H1 (cell line): ENCODE results near the gene MAML3. TPM values are rescaled to one million over a fixed set of nuclear protein-coding genes. Genes with fewer than 3 reads are reported as not detected.

ENCODE experiments used
- CTCF ChIA-PET: fragments of 300-600 bp; sonication (Branson Sonifier 250); formaldehyde crosslinking; loops from one replicate; lab custom pipeline; 2021; ENCODE audit not compliant: partially characterized antibody; lab: Charles Lee
- POLR2A ChIA-PET: fragments of 300-600 bp; sonication (Branson Sonifier 250); formaldehyde crosslinking; loops from one replicate; lab custom pipeline; 2021; ENCODE audit warnings: inconsistent platforms; ENCODE audit not compliant: partially characterized antibody; lab: Charles Lee
- DNase-seq, 2 experiments: peaks; one replicate each; pipeline versions ENCODE4 v3.0.0 to v3.0.0-alpha.2; 2010 to 2022; ENCODE audit warnings: low spot score in 2 of 2, low read depth in 1 of 2, mixed read lengths in 1 of 2
- FAIRE-seq: peaks from 2 replicates; lab custom pipeline; 2011; peaks lifted over from hg19 to GRCh38; lab: Jason Lieb, UNC
- H2AFZ ChIP-seq: 2 replicates; pipeline ENCODE4 v1.8.1; 2012; ENCODE audit warnings: low read length, inconsistent platforms
- H2AK5ac ChIP-seq: 2 replicates; pipeline ENCODE4 v1.6.1; 2013; ENCODE audit warnings: low read depth, low read length
- H2BK120ac ChIP-seq: replicated peaks from 2 replicates; pipeline ENCODE3; 2013; ENCODE audit warnings: low read depth, low read length, inconsistent platforms
- H2BK12ac ChIP-seq: 2 replicates; pipeline ENCODE4 v1.6.1; 2013; ENCODE audit warnings: low read depth, low read length
- H2BK15ac ChIP-seq: 2 replicates; pipeline ENCODE4 v1.6.1; 2013; ENCODE audit warnings: low read length
- H2BK20ac ChIP-seq: 2 replicates; pipeline ENCODE4 v1.6.1; 2013; ENCODE audit warnings: low read length
- H2BK5ac ChIP-seq: 2 replicates; pipeline ENCODE4 v1.6.1; 2013; ENCODE audit warnings: low read depth, low read length
- H3K14ac ChIP-seq: 2 replicates; pipeline ENCODE4 v1.6.1; 2013; ENCODE audit warnings: inconsistent platforms; ENCODE audit not compliant: insufficient read length
- H3K18ac ChIP-seq: 2 replicates; pipeline ENCODE4 v1.6.1; 2013; ENCODE audit warnings: low read length; ENCODE audit errors: extremely low read depth
- H3K23ac ChIP-seq: 2 replicates; pipeline ENCODE4 v1.6.1; 2013; ENCODE audit warnings: inconsistent platforms; ENCODE audit not compliant: insufficient read length
- H3K23me2 ChIP-seq: 2 replicates; pipeline ENCODE4 v1.6.1; 2013; ENCODE audit warnings: low read depth, low read length
- H3K27ac ChIP-seq: 2 replicates; pipeline ENCODE4 v1.6.1; 2011; ENCODE audit warnings: low read depth, low read length, inconsistent platforms
- H3K27me3 ChIP-seq, 4 experiments: replicated peaks in 1 of 4; 1 replicate in 1 of 4; 2 replicates in 3 of 4; pipeline versions ENCODE4 v1.6.1 to v1.8.1; 2011 to 2013; ENCODE audit warnings: low read length in 3 of 4, mild to moderate bottlenecking in 3 of 4, inconsistent platforms in 2 of 4, mixed read lengths in 2 of 4, moderate library complexity in 1 of 4; ENCODE audit not compliant: control insufficient read depth in 3 of 4, insufficient read depth in 3 of 4; ENCODE audit errors: extremely low read depth in 1 of 4
- H3K36me3 ChIP-seq, 4 experiments: 2 replicates each; pipeline versions ENCODE4 v1.6.1 to v1.8.1; 2011 to 2013; ENCODE audit warnings: mild to moderate bottlenecking in 4 of 4, low read length in 3 of 4, moderate library complexity in 2 of 4, control low read depth in 1 of 4, inconsistent platforms in 1 of 4; ENCODE audit not compliant: insufficient read depth in 4 of 4, control insufficient read depth in 2 of 4
- H3K4ac ChIP-seq: replicated peaks from 2 replicates; pipeline ENCODE3; 2013; ENCODE audit warnings: low read length, low read depth, mixed read lengths, inconsistent platforms; ENCODE audit not compliant: insufficient read length
- H3K4me1 ChIP-seq, 4 experiments: replicated peaks in 1 of 4; 1 replicate in 1 of 4; 2 replicates in 3 of 4; pipeline versions ENCODE4 v1.6.1 to v1.8.1; 2011 to 2013; ENCODE audit warnings: low read length in 3 of 4, inconsistent platforms in 2 of 4, mixed read lengths in 1 of 4; ENCODE audit not compliant: insufficient read depth in 4 of 4, control insufficient read depth in 3 of 4
- H3K4me2 ChIP-seq, 2 experiments: 2 replicates each; pipeline versions ENCODE4 v1.6.1 to v1.8.1; 2011 to 2013; ENCODE audit warnings: low read depth in 2 of 2, low read length in 2 of 2, control low read depth in 1 of 2, inconsistent platforms in 1 of 2, mild to moderate bottlenecking in 1 of 2; ENCODE audit not compliant: insufficient read depth in 1 of 2
- H3K4me3 ChIP-seq, 4 experiments: fragments of 200-600, 300-600 bp in 1 of 4; sonication (generic), shearing (Covaris generic), sonication (Bioruptor Twin) in 1 of 4; 2 replicates each; pipeline versions ENCODE4 v1.5.1 to v1.8.1; 2011 to 2016; ENCODE audit warnings: low read length in 4 of 4, low read depth in 3 of 4, control low read depth in 2 of 4, inconsistent platforms in 2 of 4, mild to moderate bottlenecking in 2 of 4, mixed read lengths in 1 of 4, moderate library complexity in 1 of 4; ENCODE audit not compliant: insufficient read depth in 2 of 4; ENCODE audit errors: extremely low read depth in 1 of 4
- H3K56ac ChIP-seq: replicated peaks from 2 replicates; pipeline ENCODE3; 2013; ENCODE audit warnings: low read depth, mild to moderate bottlenecking, mixed read lengths, low read length, inconsistent platforms; ENCODE audit not compliant: insufficient read length
- H3K79me1 ChIP-seq: 2 replicates; pipeline ENCODE4 v1.6.1; 2013; ENCODE audit warnings: low read depth, low read length, control low read depth
- H3K79me2 ChIP-seq, 2 experiments: 2 replicates each; pipeline versions ENCODE4 v1.6.1 to v1.8.1; 2012 to 2013; ENCODE audit warnings: low read length in 2 of 2, mild to moderate bottlenecking in 2 of 2, inconsistent platforms in 1 of 2; ENCODE audit not compliant: insufficient read depth in 2 of 2, control insufficient read depth in 1 of 2
- H3K9ac ChIP-seq, 4 experiments: replicated peaks in 1 of 4; 1 replicate in 1 of 4; 2 replicates in 3 of 4; pipeline versions ENCODE4 v1.6.1 to v1.8.1; 2011 to 2013; ENCODE audit warnings: low read depth in 3 of 4, low read length in 3 of 4, control low read depth in 2 of 4, mild to moderate bottlenecking in 2 of 4, moderate library complexity in 2 of 4, inconsistent platforms in 1 of 4; ENCODE audit errors: extremely low read depth in 1 of 4
- H3K9me3 ChIP-seq, 2 experiments: 2 replicates each; pipeline versions ENCODE4 v1.6.1 to v1.8.1; 2012 to 2013; ENCODE audit warnings: mild to moderate bottlenecking in 2 of 2, moderate library complexity in 2 of 2, control low read depth in 1 of 2, inconsistent platforms in 1 of 2, low read depth in 1 of 2, low read length in 1 of 2, mixed read lengths in 1 of 2; ENCODE audit not compliant: insufficient read depth in 2 of 2
- H4K20me1 ChIP-seq, 2 experiments: replicated peaks in 1 of 2; 2 replicates each; pipeline versions ENCODE3 to v1.8.1; 2011 to 2013; ENCODE audit warnings: inconsistent platforms in 2 of 2, low read length in 2 of 2, mild to moderate bottlenecking in 1 of 2; ENCODE audit not compliant: insufficient read depth in 2 of 2, control insufficient read depth in 1 of 2
- H4K5ac ChIP-seq: 2 replicates; pipeline ENCODE4 v1.6.1; 2013; ENCODE audit warnings: low read length, low read depth, mixed read lengths, inconsistent platforms; ENCODE audit not compliant: insufficient read length
- H4K8ac ChIP-seq: 2 replicates; pipeline ENCODE4 v1.8.0; 2013; ENCODE audit warnings: mild to moderate bottlenecking, moderate library complexity, low read length, inconsistent platforms; ENCODE audit not compliant: insufficient read depth; ENCODE audit errors: extremely low read depth
- H4K91ac ChIP-seq: replicated peaks from 2 replicates; pipeline ENCODE3; 2013; ENCODE audit warnings: low read length, mixed read lengths, inconsistent platforms; ENCODE audit not compliant: insufficient read length
- EZH2 ChIP-seq: fragments of 200-600 bp; sonication (generic); IDR thresholded peaks from 2 replicates; pipeline ENCODE4 v1.7.1; 2012; ENCODE audit warnings: low read depth, mild to moderate bottlenecking, moderate library complexity, low read length, inconsistent platforms; ENCODE audit not compliant: severe bottlenecking
- GTF2F1 ChIP-seq: IDR thresholded peaks from 2 replicates; pipeline ENCODE4 v1.6.1; 2012; ENCODE audit warnings: low read depth, low read length, improper control_type of control experiment, borderline replicate concordance
- HDAC2 ChIP-seq, 2 experiments: fragments of 300-600 bp in 1 of 2; sonication (generic) in 1 of 2; IDR thresholded peaks; 2 replicates each; pipeline ENCODE4 v1.6.1; 2011 to 2012; ENCODE audit warnings: low read depth in 2 of 2, low read length in 2 of 2, mild to moderate bottlenecking in 2 of 2, moderate library complexity in 2 of 2, borderline replicate concordance in 1 of 2, inconsistent platforms in 1 of 2
- NRF1 ChIP-seq: IDR thresholded peaks from 2 replicates; pipeline ENCODE4 v1.6.1; 2011; ENCODE audit warnings: mild to moderate bottlenecking, low read depth, low read length, improper control_type of control experiment
- RXRA ChIP-seq: IDR thresholded peaks from 2 replicates; pipeline ENCODE4 v1.6.1; 2011; ENCODE audit warnings: low read depth, mild to moderate bottlenecking, low read length, moderate library complexity; ENCODE audit not compliant: insufficient read depth
- SP2 ChIP-seq: IDR thresholded peaks from 2 replicates; pipeline ENCODE4 v1.6.1; 2012; ENCODE audit warnings: mild to moderate bottlenecking, low read length, inconsistent platforms
- SP4 ChIP-seq: IDR thresholded peaks from 2 replicates; pipeline ENCODE4 v1.6.1; 2012; ENCODE audit warnings: low read length, inconsistent platforms
- SUZ12 ChIP-seq: fragments of 200-600 bp; sonication (generic); IDR thresholded peaks from 2 replicates; pipeline ENCODE4 v1.6.1; 2012; ENCODE audit warnings: mild to moderate bottlenecking, inconsistent platforms, low read length, moderate library complexity, mixed read lengths
- TBP ChIP-seq: IDR thresholded peaks from 2 replicates; pipeline ENCODE4 v1.6.1; 2011; ENCODE audit warnings: low read depth, low read length, improper control_type of control experiment
- WGBS, 2 experiments: shearing (Covaris generic) in 1 of 2; methylation state at CpG; one replicate each; pipeline versions ENCODE4 v1.1.6 to v1.1.7; 2013 to 2015; ENCODE audit warnings: low lambda C conversion rate in 2 of 2, mixed read lengths in 2 of 2, inconsistent platforms in 1 of 2, low coverage in 1 of 2, missing lambda C conversion rate in 1 of 2; ENCODE audit not compliant: insufficient replicate concordance in 2 of 2, insufficient coverage in 1 of 2, insufficient read length in 1 of 2; ENCODE audit errors: extremely low coverage in 1 of 2, missing lambda C conversion rate in 1 of 2; 5-methylcytosine and 5-hydroxymethylcytosine counted together
- polyA plus RNA-seq, 7 experiments: library from polyadenylated mRNA; depleted of rRNA in 3 of 7; stranded (reverse) in 5 of 7; unstranded in 2 of 7; fragments of >200 nt in 5 of 7; fragments of 200-250 nt in 2 of 7; gene quantifications; 1 replicate in 5 of 7; 2 replicates in 1 of 7; 4 replicates in 1 of 7; pipeline versions ENCODE4 v1.2.1 to v1.2.3, GENCODE V29; 2011 to 2013; ENCODE audit warnings: missing spikeins in 2 of 7, mixed read lengths in 2 of 7
- total RNA-seq: library from RNA; stranded (reverse); fragmentation: NEBNext Ultra II Directional; extraction: Animal tissue kit (Norgen Biotek cat#: 25700); gene quantifications from 2 replicates; pipeline ENCODE4 v1.2.1, GENCODE V29; 2021

Gene MAML3
- total and polyA plus RNA-seq, 2 of the 8 experiments (the other 6 are each of a cell fraction or from before 2014, with no cell fraction given) = 2.1 to 5.7 TPM

GRCh38 chr4:140198942-140199341 is 45.0 kb upstream of the MAML3 start:
- H2BK15ac ChIP-seq = no peak overlapping the region
- no peak overlapping the region for H3K14ac ChIP-seq
- H3K36me3 ChIP-seq = no peaks in the 10 kb centered on the region
- H3K27me3 ChIP-seq = no peaks in the 10 kb centered on the region
- no peak overlapping the region for H2AK5ac ChIP-seq
- H3K9ac ChIP-seq = no peak overlapping the region
- no peak overlapping the region for H3K23ac ChIP-seq
- 94% methylated on average over 1 of the region's 1 CpG; no CpG with 5 or more reads in 1 of the 2 experiments for WGBS, 2 experiments
- TF ChIP-seq GTF2F1 (no peak), SUZ12 (no peak), TBP (no peak), RXRA (no peak), EZH2 (no peak), NRF1 (no peak), SP2 (no peak), HDAC2 (IDR thresholded peaks at IDR 0.05; ENCODE audit: borderline replicate concordance in 1 of 2, low read depth in 2 of 2, low read length in 2 of 2) (no peak), SP4 (no peak)
- H3K23me2 ChIP-seq = no peaks in the 10 kb centered on the region
- H4K20me1 ChIP-seq = no peaks in the 10 kb centered on the region
- H3K9me3 ChIP-seq = no peaks in the 10 kb centered on the region
- H3K4me2 ChIP-seq = no peak overlapping the region
- no peak for FAIRE-seq
- no peak overlapping the region for H3K4me3 ChIP-seq
- ChIA-PET CTCF (interaction anchor here (1.0 to 1.3 kb wide), 4 partner anchors 12 to 543 kb away, joined by 3 read pairs; no protein-coding TSS in a partner anchor), POLR2A (no interaction called here)
- H3K4me1 ChIP-seq = no peaks in the 10 kb centered on the region
- H4K8ac ChIP-seq = no peak overlapping the region
- H3K4ac ChIP-seq = no peak overlapping the region
- H2BK5ac ChIP-seq = no peak overlapping the region
- H2BK20ac ChIP-seq = no peak overlapping the region
- no peak overlapping the region for H4K91ac ChIP-seq
- H4K5ac ChIP-seq = no peak overlapping the region
- H3K79me1 ChIP-seq = no peaks in the 10 kb centered on the region
- no peak overlapping the region for H3K27ac ChIP-seq
- no peak overlapping the region for H2AFZ ChIP-seq
- H3K56ac ChIP-seq = no peak overlapping the region
- no peak overlapping the region for H2BK120ac ChIP-seq
- no peak for DNase-seq
- H3K18ac ChIP-seq = no peak overlapping the region
- H3K79me2 ChIP-seq = no peaks in the 10 kb centered on the region
- no peak overlapping the region for H2BK12ac ChIP-seq
